GM23338 (cell line): ENCODE measurements around the gene PISD. TPM values are rescaled to one million over a fixed set of nuclear protein-coding genes. Genes with fewer than 3 reads are reported as not detected.

Source experiments
- ATAC-seq: fragments of 200-7000 bp; cut with Tn5 transposase; 3 replicates; pipeline ENCODE4 v1.9.1; 2020
- DNase-seq: peaks from one replicate; pipeline ENCODE4 v3.0.0-alpha.2; 2015; ENCODE audit warnings: low spot score
- H2AFZ ChIP-seq: fragments of 200-600 bp; sonication (generic); 2 replicates; pipeline ENCODE4 v1.8.0; 2016; ENCODE audit warnings: antibody characterized with exemption, mild to moderate bottlenecking, moderate library complexity
- H3F3A ChIP-seq: fragments of 200-600 bp; sonication (generic); replicated peaks from 2 replicates; pipeline ENCODE4 v1.8.0; 2017; ENCODE audit warnings: antibody characterized with exemption, mixed run types, low read depth
- H3K27ac ChIP-seq: fragments of 200-600 bp; sonication (generic); 2 replicates; pipeline ENCODE4 v1.6.1; 2016; ENCODE audit warnings: low read depth
- H3K27me3 ChIP-seq: fragments of 200-600 bp; sonication (generic); 2 replicates; pipeline ENCODE4 v1.8.0; 2016; ENCODE audit warnings: mild to moderate bottlenecking, mixed run types, moderate library complexity; ENCODE audit not compliant: insufficient read depth
- H3K36me3 ChIP-seq: fragments of 200-600 bp; sonication (generic); 2 replicates; pipeline ENCODE4 v1.8.0; 2016; ENCODE audit warnings: mild to moderate bottlenecking; ENCODE audit not compliant: insufficient read depth
- H3K4me1 ChIP-seq: fragments of 200-600 bp; sonication (generic); 2 replicates; pipeline ENCODE4 v1.8.0; 2016; ENCODE audit warnings: mild to moderate bottlenecking, moderate library complexity; ENCODE audit not compliant: insufficient read depth
- H3K4me2 ChIP-seq: fragments of 200-600 bp; sonication (generic); 2 replicates; pipeline ENCODE4 v1.7.1; 2017; ENCODE audit warnings: mixed run types
- H3K4me3 ChIP-seq: fragments of 200-600 bp; sonication (generic); 2 replicates; pipeline ENCODE4 v1.6.1; 2016; ENCODE audit warnings: mixed run types
- H3K79me2 ChIP-seq: fragments of 200-600 bp; sonication (generic); replicated peaks from 2 replicates; pipeline ENCODE4 v1.8.0; 2017; ENCODE audit warnings: mild to moderate bottlenecking; ENCODE audit not compliant: insufficient read depth
- H3K9me2 ChIP-seq: fragments of 200-600 bp; sonication (generic); 2 replicates; pipeline ENCODE4 v1.8.0; 2017; ENCODE audit not compliant: insufficient read depth
- H4K20me1 ChIP-seq: fragments of 200-600 bp; sonication (generic); replicated peaks from 2 replicates; pipeline ENCODE4 v1.8.0; 2017; ENCODE audit warnings: mild to moderate bottlenecking; ENCODE audit not compliant: insufficient read depth
- H3K27ac Mint-ChIP-seq: 2 replicates; pipeline ENCODE4 v1.8.0; 2020; ENCODE audit warnings: inconsistent platforms, mild to moderate bottlenecking, moderate library complexity, mixed read lengths
- H3K27me3 Mint-ChIP-seq: 3 replicates; pipeline ENCODE4 v1.8.0; 2022; ENCODE audit warnings: low read depth, mild to moderate bottlenecking, moderate library complexity, mixed read lengths, inconsistent platforms; ENCODE audit not compliant: insufficient read depth, poor library complexity
- H3K36me3 Mint-ChIP-seq: 3 replicates; pipeline ENCODE4 v1.8.0; 2021; ENCODE audit warnings: low read depth, mild to moderate bottlenecking, inconsistent platforms, moderate library complexity, mixed read lengths
- H3K4me1 Mint-ChIP-seq: 3 replicates; pipeline ENCODE4 v1.8.0; 2020; ENCODE audit warnings: mild to moderate bottlenecking, inconsistent platforms, mixed read lengths
- H3K4me3 Mint-ChIP-seq: 3 replicates; pipeline ENCODE4 v1.8.0; 2021; ENCODE audit warnings: moderate library complexity, mild to moderate bottlenecking, inconsistent platforms, mixed read lengths
- H3K9me3 Mint-ChIP-seq: 3 replicates; pipeline ENCODE4 v1.8.0; 2020; ENCODE audit warnings: moderate library complexity, mild to moderate bottlenecking, inconsistent platforms, mixed read lengths
- CREB1 ChIP-seq: fragments of 250-450 bp; sonication (Bioruptor Pico); IDR thresholded peaks from 2 replicates; pipeline ENCODE4 v1.5.0; 2020; ENCODE audit warnings: low read depth, mild to moderate bottlenecking, moderate library complexity
- ETS1 ChIP-seq: IDR thresholded peaks from 2 replicates; pipeline ENCODE4 v1.6.1; 2016; ENCODE audit warnings: antibody characterized with exemption
- EZH2 ChIP-seq: fragments of 200-600 bp; sonication (generic); IDR thresholded peaks from one replicate; pipeline ENCODE4 v1.8.0; 2017; ENCODE audit warnings: antibody characterized with exemption, mild to moderate bottlenecking, low read depth; ENCODE audit not compliant: unreplicated experiment
- POLR2AphosphoS5 ChIP-seq: IDR thresholded peaks from 2 replicates; pipeline ENCODE4 v1.6.1; 2016; ENCODE audit warnings: antibody characterized with exemption, low read depth
- REST ChIP-seq: IDR thresholded peaks from one replicate; pipeline ENCODE4 v1.6.1; 2018; ENCODE audit warnings: antibody characterized with exemption; ENCODE audit not compliant: unreplicated experiment
- ZNF114 ChIP-seq: fragments of 250-450 bp; sonication (Bioruptor Pico); IDR thresholded peaks from 2 replicates; pipeline ENCODE4 v1.5.0; 2020; ENCODE audit warnings: mild to moderate bottlenecking, moderate library complexity
- ZNF331 ChIP-seq: fragments of 250-450 bp; sonication (Bioruptor Pico); IDR thresholded peaks from 2 replicates; pipeline ENCODE4 v1.5.0; 2020; ENCODE audit warnings: low read depth, mild to moderate bottlenecking, moderate library complexity
- ZNF462 ChIP-seq: fragments of 250-450 bp; sonication (Bioruptor Pico); IDR thresholded peaks from 2 replicates; pipeline ENCODE4 v1.5.0; 2020; ENCODE audit warnings: mild to moderate bottlenecking, moderate library complexity
- polyA plus RNA-seq: library from polyadenylated mRNA; unstranded; fragments of >200 nt; fragmentation: Nextera tagmentation; extraction: Ambion mirVana; gene quantifications from 2 replicates; pipeline ENCODE4 v1.2.1, GENCODE V29; 2016
- total RNA-seq: library from RNA; depleted of rRNA; stranded (reverse); fragments of >200 nt; shearing (Covaris generic); gene quantifications from 2 replicates; pipeline ENCODE4 v1.2.3, GENCODE V29; 2014

The PISD gene
- total and polyA plus RNA-seq, 2 experiments from 2014 or later = 43.1 to 54.5 TPM

- Mint-ChIP-seq H3K27me3 (peaks cover 6% of the 10 kb centered on the region), H3K36me3 (peaks cover 24% of the 10 kb centered on the region), H3K4me1 (peaks cover 25% of the 10 kb centered on the region), H3K9me3 (no peaks in the 10 kb centered on the region), H3K27ac (no peak overlapping the region), H3K4me3 (no peak overlapping the region)
- ATAC-seq = no peak
- no peak for DNase-seq
- Histone ChIP-seq H3K4me3 (no peak overlapping the region), H3K4me2 (no peak overlapping the region), H3K27ac (0 out of 2 replicates have a peak overlapping the region, but pooled peaks have one; percentile 56), H2AFZ (no peak overlapping the region), H3K79me2 (peaks cover 91% of the 10 kb centered on the region), H3K4me1 (peaks cover 28% of the 10 kb centered on the region), H3F3A (0 out of 2 replicates have a peak, but pooled peaks cover 5% of the 10 kb centered on the region), H4K20me1 (peaks cover 29% of the 10 kb centered on the region), H3K9me2 (no peaks in the 10 kb centered on the region), H3K36me3 (peaks cover 13% of the 10 kb centered on the region), H3K27me3 (no peaks in the 10 kb centered on the region)
- TF ChIP-seq POLR2AphosphoS5 (no peak), ZNF462 (CRISPR knock-in tag) (no peak), ZNF331 (CRISPR knock-in tag) (no peak), CREB1 (CRISPR knock-in tag) (no peak), ZNF114 (CRISPR knock-in tag) (no peak), REST (no peak), ETS1 (no peak), EZH2 (no peak)
These were observed 9.9 kb downstream of the PISD start for GRCh38 chr22:31652088-31652487.
